ENCODE measurements around the gene LRP1-AS.

- no peak for TF ChIP-seq CTCF (IDR thresholded peaks at IDR 0.05; ENCODE audit: low read length)
- no peak for TF ChIP-seq EZH2 (optimal IDR thresholded peaks at IDR 0.05; ENCODE audit: low read depth, low read length)
Measured at GRCh38 chr12:57159311-57159710, 11.9 kb upstream of the LRP1-AS start.

All from MM.1S (cell line).